Spleen (tissue), 7 donors: Measurements from ENCODE around the gene PPP1R16B.

Experiments used
- CTCF ChIP-seq, 11 experiments: fragments of 200-600 bp in 7 of 11; fragments of 450-650 bp in 4 of 11; sonication (generic) in 4 of 11; IDR thresholded peaks in 8 of 11; conservative IDR thresholded peaks in 3 of 11; 1 replicate in 7 of 11; 2 replicates in 4 of 11; pipeline versions ENCODE4 v1.4.0 to v1.8.0; 2016 to 2021; ENCODE audit warnings: antibody characterized with exemption in 11 of 11, inconsistent platforms in 4 of 11, mild to moderate bottlenecking in 1 of 11
- POLR2A ChIP-seq, 3 donors: fragments of 450-650 bp; IDR thresholded peaks; one replicate each; pipeline ENCODE4 v1.5.1; 2017; ENCODE audit warnings: antibody characterized with exemption in 3 of 3, mild to moderate bottlenecking in 1 of 3
- donor health status: DM: no; HTN: no; CAD: no; lungs with moderate emphysema.
- donor health status: DM: no; HTN: no; CAD: no.
- donor health status: DM: no; HTN: no; CAD: no.

DNA sequence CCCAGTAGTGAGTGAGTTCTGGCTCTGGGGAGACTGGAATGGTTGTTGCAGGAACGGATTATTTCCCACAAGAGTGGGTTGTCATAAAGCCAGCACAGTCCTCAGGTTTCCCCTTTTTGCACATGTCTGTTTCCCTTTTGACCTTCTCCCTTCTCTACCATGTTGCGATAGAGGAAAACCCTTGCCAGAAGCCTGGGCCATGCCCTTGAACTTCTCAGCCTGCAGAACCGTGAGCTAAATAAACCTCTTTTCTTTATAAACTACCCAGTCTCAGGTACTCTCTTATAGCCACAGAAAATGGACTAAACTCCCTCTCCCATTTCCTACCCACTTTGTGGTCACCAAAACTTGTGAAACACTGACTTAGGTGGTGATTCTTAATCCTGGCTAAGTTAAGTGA is 7.2 kb upstream of the PPP1R16B start:
- TF ChIP-seq CTCF (IDR thresholded peaks at IDR 0.05 in 8 of 11, conservative IDR thresholded peaks at IDR 0.05 in 3 of 11): no peak
- no peak for TF ChIP-seq POLR2A (IDR thresholded peaks at IDR 0.05)
